HG03521 (cell line): Measurements from ENCODE around the gene RAPSN.

Experiments used
- ATAC-seq: cut with Tn5 transposase; IDR thresholded peaks from one replicate; pipeline ENCODE4 v1.9.1; 2021; ENCODE audit warnings: mild to moderate bottlenecking, moderate library complexity; ENCODE audit not compliant: unreplicated experiment

Gene RAPSN

GRCh38 chr11:47448566-47449427 is at the start of gene RAPSN:
RAPSN (minus strand) TSS chr11:47449136; CDS start chr11:47448964, 172 bp downstream.
- no peak for ATAC-seq

- ATAC-seq, result no peak
These were observed 49.2 kb upstream of the RAPSN start for GRCh38 chr11:47498149-47498548.

GRCh38 chr11:47496808-47497207 is 47.9 kb upstream of the RAPSN start:
- ATAC-seq, result no peak

GRCh38 chr11:47495856-47496217 is 46.9 kb upstream of the RAPSN start:
- ATAC-seq, result no peak

GRCh38 chr11:47495011-47495855 is 46.3 kb upstream of the RAPSN start:
- ATAC-seq, result no peak

- no peak for ATAC-seq
These were observed 40.4 kb upstream of the RAPSN start for GRCh38 chr11:47489395-47489755.

- ATAC-seq, result no peak
These were observed 39.9 kb upstream of the RAPSN start for GRCh38 chr11:47488674-47489394.

GRCh38 chr11:47488111-47488510 is 39.2 kb upstream of the RAPSN start:
- no peak for ATAC-seq

GRCh38 chr11:47487421-47487820 is 38.5 kb upstream of the RAPSN start:
- ATAC-seq, result no peak

- no peak for ATAC-seq
These were observed 36.2 kb upstream of the RAPSN start for GRCh38 chr11:47485107-47485506.

GRCh38 chr11:47483457-47483856 is 34.5 kb upstream of the RAPSN start:
- ATAC-seq, result no peak

GRCh38 chr11:47480762-47481161 is 31.8 kb upstream of the RAPSN start:
- ATAC-seq, result no peak

- ATAC-seq, result no peak
These were observed 29.9 kb upstream of the RAPSN start for GRCh38 chr11:47478651-47479329.

GRCh38 chr11:47477753-47478152 is 28.8 kb upstream of the RAPSN start:
- no peak for ATAC-seq

GRCh38 chr11:47477323-47477722 is 28.4 kb upstream of the RAPSN start:
- ATAC-seq, result no peak

GRCh38 chr11:47470671-47471070 is 21.7 kb upstream of the RAPSN start:
- no peak for ATAC-seq

GRCh38 chr11:47469361-47470179 is 20.6 kb upstream of the RAPSN start:
- ATAC-seq, result no peak

GRCh38 chr11:47468598-47469214 is 19.8 kb upstream of the RAPSN start:
- ATAC-seq, result no peak

- no peak for ATAC-seq
These were observed 18.4 kb upstream of the RAPSN start for GRCh38 chr11:47467357-47467756.
